Measurements from ENCODE around the gene TP53TG5. TPM values are rescaled to one million over a fixed set of nuclear protein-coding genes. Genes with fewer than 3 reads are reported as not detected.

Gene TP53TG5
- total RNA-seq, 1 donor from 2014 or later: not detected

GRCh38 chr20:45337367-45338120 is 40.6 kb downstream of the TP53TG5 start:
- Histone ChIP-seq H3K9me3 (no peaks in the 10 kb centered on the region), H3K36me3 (peaks cover 56% of the 10 kb centered on the region), H3K4me3 (no peak overlapping the region), H3K4me1 (peaks cover 56% of the 10 kb centered on the region), H3K27ac (peak overlapping the region; percentile 66), H3K27me3 (no peaks in the 10 kb centered on the region)
- ATAC-seq (peak; percentile 58), DNase-seq (peak; percentile 83)
- intact Hi-C loops (cut with DNase I): no loop called here
- TF ChIP-seq CTCF (IDR thresholded peaks at IDR 0.05): no peak

- Histone ChIP-seq H3K27me3 (no peaks in the 10 kb centered on the region), H3K9me3 (no peaks in the 10 kb centered on the region), H3K4me1 (peaks cover 48% of the 10 kb centered on the region), H3K4me3 (no peak overlapping the region), H3K36me3 (peaks cover 64% of the 10 kb centered on the region), H3K27ac (peak overlapping the region; percentile 66)
- ATAC-seq (peak; percentile 38), DNase-seq (no peak)
- intact Hi-C loops (cut with DNase I): no loop called here
- TF ChIP-seq CTCF (IDR thresholded peaks at IDR 0.05): no peak
Observed at GRCh38 chr20:45336530-45337366, 41.4 kb downstream of the TP53TG5 start.

GRCh38 chr20:45330476-45330875 is 47.6 kb downstream of the TP53TG5 start:
- no peak for ATAC-seq
- Histone ChIP-seq H3K4me1 (no peaks in the 10 kb centered on the region), H3K36me3 (peaks cover 98% of the 10 kb centered on the region), H3K27ac (no peak overlapping the region), H3K9me3 (no peaks in the 10 kb centered on the region), H3K4me3 (no peak overlapping the region), H3K27me3 (no peaks in the 10 kb centered on the region)
- no peak for TF ChIP-seq CTCF (IDR thresholded peaks at IDR 0.05)
- intact Hi-C loops (cut with DNase I): no loop called here
- DNase-seq: no peak

- H3K27me3 ChIP-seq: no peaks in the 10 kb centered on the region
- peaks cover 97% of the 10 kb centered on the region for H3K36me3 ChIP-seq
- H3K4me3 ChIP-seq: no peak overlapping the region
- no peaks in the 10 kb centered on the region for H3K9me3 ChIP-seq
- no peak for TF ChIP-seq CTCF (IDR thresholded peaks at IDR 0.05)
- DNase-seq (peak; percentile 78), ATAC-seq (peak; percentile 72)
- intact Hi-C loops (cut with DNase I): no loop called here
- H3K4me1 ChIP-seq: no peaks in the 10 kb centered on the region
- no peak overlapping the region for H3K27ac ChIP-seq
Observed at GRCh38 chr20:45329497-45330319, 48.4 kb downstream of the TP53TG5 start.

GRCh38 chr20:45328451-45328850 is 49.7 kb downstream of the TP53TG5 start:
- DNase-seq: no peak
- Histone ChIP-seq H3K4me3 (no peak overlapping the region), H3K27ac (no peak overlapping the region), H3K36me3 (peaks cover 85% of the 10 kb centered on the region), H3K9me3 (no peaks in the 10 kb centered on the region), H3K27me3 (no peaks in the 10 kb centered on the region), H3K4me1 (no peaks in the 10 kb centered on the region)
- TF ChIP-seq CTCF (IDR thresholded peaks at IDR 0.05): no peak
- intact Hi-C loops (cut with DNase I): no loop called here
- ATAC-seq: no peak
